ENCODE results near the gene GALNT16.

- TF ChIP-seq CTCF (IDR thresholded peaks at IDR 0.05) = no peak
- no peak for TF ChIP-seq EZH2 (IDR thresholded peaks at IDR 0.05; ENCODE audit: borderline replicate concordance, insufficient read depth, low read depth, low read length, poor library complexity, severe bottlenecking)
Observed at GRCh38 chr14:69328317-69328716, 68.4 kb downstream of the GALNT16 start.
